SK-N-MC (cell line): Measurements from ENCODE around the gene CFAP73.

ENCODE experiments used
- EZH2 ChIP-seq: fragments of 200-600 bp; sonication (generic); IDR thresholded peaks from one replicate; pipeline ENCODE4 v1.6.1; 2017; ENCODE audit warnings: antibody characterized with exemption
- FOXP2 ChIP-seq: optimal IDR thresholded peaks from 2 replicates; pipeline ENCODE3; 2011; ENCODE audit warnings: mild to moderate bottlenecking, moderate library complexity; ENCODE audit not compliant: insufficient read depth; ENCODE audit errors: extremely low read length, control extremely low read depth
- POLR2AphosphoS5 ChIP-seq: IDR thresholded peaks from 2 replicates; pipeline ENCODE4 v1.6.1; 2012; ENCODE audit warnings: mild to moderate bottlenecking, low read depth, low read length, borderline replicate concordance

GRCh38 chr12:113155646-113156045 is 6.1 kb downstream of the CFAP73 start:
- TF ChIP-seq POLR2AphosphoS5 (no peak), EZH2 (no peak), FOXP2 (no peak)
